H1 (cell line): ENCODE data around the gene OR1M1. TPM values are rescaled to one million over a fixed set of nuclear protein-coding genes. Genes with fewer than 3 reads are reported as not detected.

Source experiments
- ATF2 ChIP-seq: IDR thresholded peaks from 2 replicates; pipeline ENCODE4 v1.6.1; 2012; ENCODE audit warnings: low read length, inconsistent platforms
- BRCA1 ChIP-seq: IDR thresholded peaks from 2 replicates; pipeline ENCODE4 v1.6.1; 2012; ENCODE audit warnings: low read depth, low read length, improper control_type of control experiment
- CEBPB ChIP-seq: IDR thresholded peaks from 2 replicates; pipeline ENCODE4 v1.6.1; 2012; ENCODE audit warnings: low read depth, low read length
- CHD2 ChIP-seq: IDR thresholded peaks from 2 replicates; pipeline ENCODE4 v1.6.1; 2012; ENCODE audit warnings: low read length, improper control_type of control experiment
- CTBP2 ChIP-seq: IDR thresholded peaks from 2 replicates; pipeline ENCODE4 v1.7.0; 2011; ENCODE audit warnings: borderline replicate concordance, mild to moderate bottlenecking, moderate library complexity, mixed read lengths, low read length; ENCODE audit not compliant: insufficient read depth, insufficient read length
- EP300 ChIP-seq, 2 experiments: IDR thresholded peaks; 1 replicate in 1 of 2; 2 replicates in 1 of 2; pipeline ENCODE4 v1.6.1; 2011 to 2012; ENCODE audit warnings: low read depth in 2 of 2, low read length in 2 of 2, mild to moderate bottlenecking in 2 of 2, borderline replicate concordance in 1 of 2, inconsistent platforms in 1 of 2, moderate library complexity in 1 of 2
- EZH2 ChIP-seq: fragments of 200-600 bp; sonication (generic); IDR thresholded peaks from 2 replicates; pipeline ENCODE4 v1.7.1; 2012; ENCODE audit warnings: low read depth, mild to moderate bottlenecking, moderate library complexity, low read length, inconsistent platforms; ENCODE audit not compliant: severe bottlenecking
- FOSL1 ChIP-seq: IDR thresholded peaks from 2 replicates; pipeline ENCODE4 v1.6.1; 2011; ENCODE audit warnings: mild to moderate bottlenecking, low read depth, low read length, moderate library complexity; ENCODE audit not compliant: insufficient read depth
- HDAC2 ChIP-seq, 2 experiments: fragments of 300-600 bp in 1 of 2; sonication (generic) in 1 of 2; IDR thresholded peaks; 2 replicates each; pipeline ENCODE4 v1.6.1; 2011 to 2012; ENCODE audit warnings: low read depth in 2 of 2, low read length in 2 of 2, mild to moderate bottlenecking in 2 of 2, moderate library complexity in 2 of 2, borderline replicate concordance in 1 of 2, inconsistent platforms in 1 of 2
- JUND ChIP-seq: IDR thresholded peaks from 2 replicates; pipeline ENCODE4 v1.6.1; 2011; ENCODE audit warnings: mild to moderate bottlenecking, improper control_type of control experiment, low read length
- NRF1 ChIP-seq: IDR thresholded peaks from 2 replicates; pipeline ENCODE4 v1.6.1; 2011; ENCODE audit warnings: mild to moderate bottlenecking, low read depth, low read length, improper control_type of control experiment
- POLR2AphosphoS5 ChIP-seq: IDR thresholded peaks from 2 replicates; pipeline ENCODE4 v1.6.1; 2011; ENCODE audit warnings: low read depth, low read length
- POU5F1 ChIP-seq: IDR thresholded peaks from 2 replicates; pipeline ENCODE4 v1.6.1; 2011; ENCODE audit warnings: low read depth, mild to moderate bottlenecking, low read length, moderate library complexity
- SIN3A ChIP-seq, 2 experiments: IDR thresholded peaks in 1 of 2; conservative IDR thresholded peaks in 1 of 2; 2 replicates each; pipeline ENCODE4 v1.6.1; 2011 to 2012; ENCODE audit warnings: low read length in 2 of 2, improper control_type of control experiment in 1 of 2, low read depth in 1 of 2, mild to moderate bottlenecking in 1 of 2
- SP2 ChIP-seq: IDR thresholded peaks from 2 replicates; pipeline ENCODE4 v1.6.1; 2012; ENCODE audit warnings: mild to moderate bottlenecking, low read length, inconsistent platforms
- YY1 ChIP-seq: IDR thresholded peaks from 2 replicates; pipeline ENCODE4 v1.6.1; 2011; ENCODE audit warnings: low read depth, mild to moderate bottlenecking, low read length
- polyA plus RNA-seq, 7 experiments: library from polyadenylated mRNA; depleted of rRNA in 3 of 7; stranded (reverse) in 5 of 7; unstranded in 2 of 7; fragments of >200 nt in 5 of 7; fragments of 200-250 nt in 2 of 7; gene quantifications; 1 replicate in 5 of 7; 2 replicates in 1 of 7; 4 replicates in 1 of 7; pipeline versions ENCODE4 v1.2.1 to v1.2.3, GENCODE V29; 2011 to 2013; ENCODE audit warnings: missing spikeins in 2 of 7, mixed read lengths in 2 of 7
- total RNA-seq: library from RNA; stranded (reverse); fragmentation: NEBNext Ultra II Directional; extraction: Animal tissue kit (Norgen Biotek cat#: 25700); gene quantifications from 2 replicates; pipeline ENCODE4 v1.2.1, GENCODE V29; 2021
- TF ChIP-seq, protein P1 (sequence below), 3 experiments: IDR thresholded peaks; 1 replicate in 2 of 3; 2 replicates in 1 of 3; pipeline versions ENCODE4 v1.5.1 to v1.6.1; 2011; ENCODE audit warnings: low read length in 3 of 3, mild to moderate bottlenecking in 3 of 3, inconsistent platforms in 2 of 3, low read depth in 1 of 3, moderate library complexity in 1 of 3; ENCODE audit not compliant: insufficient read depth in 1 of 3; ENCODE audit errors: control extremely low read depth in 1 of 3
- TF ChIP-seq, protein P2 (sequence below): IDR thresholded peaks from 2 replicates; pipeline ENCODE4 v1.6.1; 2011; ENCODE audit warnings: low read length, improper control_type of control experiment

The OR1M1 gene
- total and polyA plus RNA-seq, 2 of the 8 experiments (the other 6 are each of a cell fraction or from before 2014, with no cell fraction given): 0.12 TPM; not detected in 1

DNA sequence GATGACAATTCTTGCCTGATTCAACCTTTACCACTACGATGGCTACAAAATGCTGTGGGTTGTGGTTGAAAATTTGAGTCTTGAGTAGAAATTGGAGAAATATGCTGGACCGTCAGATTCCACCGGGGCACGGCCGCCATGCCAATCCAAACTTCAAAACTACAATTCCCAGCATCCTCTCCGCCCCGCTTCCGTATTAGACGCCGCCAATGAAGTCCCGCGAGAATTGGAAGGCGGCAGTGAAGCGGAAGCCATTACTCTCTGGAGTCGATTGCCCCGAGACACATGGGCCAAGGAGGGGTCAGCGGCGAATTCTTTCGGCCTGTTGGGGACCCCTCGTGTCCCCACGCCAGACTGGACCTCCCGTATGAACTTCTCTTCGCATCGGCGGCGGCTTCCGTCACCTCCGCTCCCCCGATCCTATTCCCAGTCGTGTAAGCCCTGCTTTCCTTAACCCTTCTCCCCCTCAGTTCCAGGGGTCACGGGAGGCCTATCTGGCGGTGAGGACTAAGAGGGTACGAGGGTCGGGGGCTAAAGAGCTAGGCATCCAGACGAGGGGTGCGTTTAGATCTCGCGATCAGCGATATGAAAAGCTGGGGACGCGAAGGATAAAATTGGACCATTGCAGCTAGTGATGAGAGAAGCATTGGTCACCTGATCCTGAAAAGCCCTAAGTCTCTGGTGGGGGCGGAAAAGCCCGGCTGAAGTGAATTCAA is 53.5 kb downstream of the OR1M1 start, which contains the start of gene ZNF317 (continued):
- no peak for TF ChIP-seq CTBP2
- TF ChIP-seq, protein P1, sequence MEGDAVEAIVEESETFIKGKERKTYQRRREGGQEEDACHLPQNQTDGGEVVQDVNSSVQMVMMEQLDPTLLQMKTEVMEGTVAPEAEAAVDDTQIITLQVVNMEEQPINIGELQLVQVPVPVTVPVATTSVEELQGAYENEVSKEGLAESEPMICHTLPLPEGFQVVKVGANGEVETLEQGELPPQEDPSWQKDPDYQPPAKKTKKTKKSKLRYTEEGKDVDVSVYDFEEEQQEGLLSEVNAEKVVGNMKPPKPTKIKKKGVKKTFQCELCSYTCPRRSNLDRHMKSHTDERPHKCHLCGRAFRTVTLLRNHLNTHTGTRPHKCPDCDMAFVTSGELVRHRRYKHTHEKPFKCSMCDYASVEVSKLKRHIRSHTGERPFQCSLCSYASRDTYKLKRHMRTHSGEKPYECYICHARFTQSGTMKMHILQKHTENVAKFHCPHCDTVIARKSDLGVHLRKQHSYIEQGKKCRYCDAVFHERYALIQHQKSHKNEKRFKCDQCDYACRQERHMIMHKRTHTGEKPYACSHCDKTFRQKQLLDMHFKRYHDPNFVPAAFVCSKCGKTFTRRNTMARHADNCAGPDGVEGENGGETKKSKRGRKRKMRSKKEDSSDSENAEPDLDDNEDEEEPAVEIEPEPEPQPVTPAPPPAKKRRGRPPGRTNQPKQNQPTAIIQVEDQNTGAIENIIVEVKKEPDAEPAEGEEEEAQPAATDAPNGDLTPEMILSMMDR (IDR thresholded peaks at IDR 0.05; ENCODE audit: control extremely low read depth in 1 of 3, insufficient read depth in 1 of 3, low read depth in 1 of 3, low read length in 3 of 3): no peak
- no peak for TF ChIP-seq HDAC2 (IDR thresholded peaks at IDR 0.05; ENCODE audit: borderline replicate concordance in 1 of 2, low read depth in 2 of 2, low read length in 2 of 2)
- no peak for TF ChIP-seq EZH2
- no peak for TF ChIP-seq EP300 (IDR thresholded peaks at IDR 0.05; ENCODE audit: borderline replicate concordance in 1 of 2, low read depth in 2 of 2, low read length in 2 of 2)
- TF ChIP-seq CEBPB: no peak
- no peak for TF ChIP-seq NRF1
- peak; percentile 88 for TF ChIP-seq BRCA1
- peak; percentile 97 for TF ChIP-seq POLR2AphosphoS5
- TF ChIP-seq YY1: peak; percentile 98
- TF ChIP-seq FOSL1: no peak
- TF ChIP-seq, protein P2, sequence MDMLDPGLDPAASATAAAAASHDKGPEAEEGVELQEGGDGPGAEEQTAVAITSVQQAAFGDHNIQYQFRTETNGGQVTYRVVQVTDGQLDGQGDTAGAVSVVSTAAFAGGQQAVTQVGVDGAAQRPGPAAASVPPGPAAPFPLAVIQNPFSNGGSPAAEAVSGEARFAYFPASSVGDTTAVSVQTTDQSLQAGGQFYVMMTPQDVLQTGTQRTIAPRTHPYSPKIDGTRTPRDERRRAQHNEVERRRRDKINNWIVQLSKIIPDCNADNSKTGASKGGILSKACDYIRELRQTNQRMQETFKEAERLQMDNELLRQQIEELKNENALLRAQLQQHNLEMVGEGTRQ: peak; percentile 4; the same call in 1 of the 2 replicates
- no peak for TF ChIP-seq ATF2
- peak; percentile 98 for TF ChIP-seq CHD2
- TF ChIP-seq JUND: no peak
- TF ChIP-seq SIN3A (conservative IDR thresholded peaks at IDR 0.05 in 1 of 2, IDR thresholded peaks at IDR 0.05 in 1 of 2; ENCODE audit: low read depth in 1 of 2, low read length in 2 of 2): peak in 1 of 2 experiments; percentile 60; a peak in 1 of 4 replicates
- no peak for TF ChIP-seq POU5F1
- TF ChIP-seq SP2: no peak
